Coronary artery (tissue), 2 donors: Measurements from ENCODE around the gene NACAD.

Source experiments
- DNase-seq: peaks from one replicate; pipeline ENCODE4 v3.0.0-alpha.2; 2017; ENCODE audit warnings: low spot score
- H3K27ac ChIP-seq, 2 donors: fragments of 200-600 bp; sonication (generic); one replicate each; pipeline ENCODE4 v1.5.1; 2016 to 2019
- H3K4me3 ChIP-seq: fragments of 200-600 bp; sonication (generic); 2 replicates; pipeline ENCODE4 v1.5.1; 2016; ENCODE audit warnings: mild to moderate bottlenecking, moderate library complexity
- TF ChIP-seq, protein P1 (sequence below): fragments of 200-600 bp; sonication (generic); IDR thresholded peaks from one replicate; pipeline ENCODE4 v1.5.1; 2019; ENCODE audit warnings: antibody characterized with exemption

The NACAD gene

GRCh38 chr7:45123913-45124710, 35.3 kb upstream of the NACAD start:
- H3K4me3 ChIP-seq: no peak overlapping the region
- DNase-seq: no peak
- no peak overlapping the region for H3K27ac ChIP-seq
- TF ChIP-seq, protein P1, sequence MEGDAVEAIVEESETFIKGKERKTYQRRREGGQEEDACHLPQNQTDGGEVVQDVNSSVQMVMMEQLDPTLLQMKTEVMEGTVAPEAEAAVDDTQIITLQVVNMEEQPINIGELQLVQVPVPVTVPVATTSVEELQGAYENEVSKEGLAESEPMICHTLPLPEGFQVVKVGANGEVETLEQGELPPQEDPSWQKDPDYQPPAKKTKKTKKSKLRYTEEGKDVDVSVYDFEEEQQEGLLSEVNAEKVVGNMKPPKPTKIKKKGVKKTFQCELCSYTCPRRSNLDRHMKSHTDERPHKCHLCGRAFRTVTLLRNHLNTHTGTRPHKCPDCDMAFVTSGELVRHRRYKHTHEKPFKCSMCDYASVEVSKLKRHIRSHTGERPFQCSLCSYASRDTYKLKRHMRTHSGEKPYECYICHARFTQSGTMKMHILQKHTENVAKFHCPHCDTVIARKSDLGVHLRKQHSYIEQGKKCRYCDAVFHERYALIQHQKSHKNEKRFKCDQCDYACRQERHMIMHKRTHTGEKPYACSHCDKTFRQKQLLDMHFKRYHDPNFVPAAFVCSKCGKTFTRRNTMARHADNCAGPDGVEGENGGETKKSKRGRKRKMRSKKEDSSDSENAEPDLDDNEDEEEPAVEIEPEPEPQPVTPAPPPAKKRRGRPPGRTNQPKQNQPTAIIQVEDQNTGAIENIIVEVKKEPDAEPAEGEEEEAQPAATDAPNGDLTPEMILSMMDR: no peak

- Histone ChIP-seq H3K4me3 (no peak overlapping the region), H3K27ac (no peak overlapping the region)
- TF ChIP-seq, protein P1: no peak
- DNase-seq: no peak
Measured at GRCh38 chr7:45122975-45123860, 34.4 kb upstream of the NACAD start.

GRCh38 chr7:45119550-45119949, 30.8 kb upstream of the NACAD start:
- Histone ChIP-seq H3K4me3 (no peak overlapping the region), H3K27ac (no peak overlapping the region)
- DNase-seq: no peak
- TF ChIP-seq, protein P1: no peak

GRCh38 chr7:45118889-45119331, 30.1 kb upstream of the NACAD start:
- no peak for DNase-seq
- Histone ChIP-seq H3K4me3 (no peak overlapping the region), H3K27ac (no peak overlapping the region)
- TF ChIP-seq, protein P1: no peak

DNA sequence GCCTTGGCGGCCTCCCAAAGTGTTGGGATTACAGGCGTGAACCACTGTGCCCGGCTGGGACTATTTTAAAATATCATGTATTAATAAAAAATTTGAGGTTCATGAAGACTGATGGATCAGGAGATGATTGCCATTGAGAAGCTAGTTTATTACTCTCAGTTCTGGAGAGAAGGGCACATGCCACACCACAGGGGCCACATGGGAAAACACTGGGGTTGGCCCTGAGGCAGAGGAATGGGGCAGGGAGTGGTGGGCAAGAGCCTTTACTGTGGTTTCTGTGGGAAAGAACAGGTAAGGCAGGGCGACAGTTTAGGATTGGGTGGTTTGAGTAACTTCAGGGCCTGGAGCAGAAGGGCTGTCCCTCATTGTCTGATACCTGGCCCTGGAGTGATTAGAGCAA, 29.5 kb upstream of the NACAD start:
- TF ChIP-seq, protein P1: no peak
- no peak overlapping the region for H3K27ac ChIP-seq
- DNase-seq: no peak
- H3K4me3 ChIP-seq: no peak overlapping the region

DNA sequence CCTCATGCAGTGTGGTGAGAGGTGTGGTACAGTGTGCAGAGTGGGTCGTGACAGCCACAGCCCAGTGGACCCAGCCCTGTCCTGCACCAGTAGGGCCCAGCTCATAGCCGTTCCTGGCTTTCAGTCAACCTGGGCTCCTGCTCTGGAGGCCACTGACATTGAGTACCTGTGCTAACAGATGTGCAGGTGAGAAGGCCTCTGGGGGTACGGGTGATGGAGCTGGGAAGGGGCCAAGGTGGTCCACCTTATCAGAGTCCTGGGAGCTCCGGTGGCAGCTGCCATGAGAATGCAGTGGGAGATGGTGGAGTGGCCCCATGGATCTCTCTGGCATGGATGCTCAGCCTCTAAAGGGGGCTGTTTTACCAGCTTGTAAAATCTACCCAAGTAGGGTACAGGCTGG, 28.8 kb upstream of the NACAD start:
- no peak overlapping the region for H3K4me3 ChIP-seq
- no peak overlapping the region for H3K27ac ChIP-seq
- DNase-seq: no peak
- TF ChIP-seq, protein P1: no peak
